ENCODE data around the gene ADAMTSL2.

Gene ADAMTSL2

DNA sequence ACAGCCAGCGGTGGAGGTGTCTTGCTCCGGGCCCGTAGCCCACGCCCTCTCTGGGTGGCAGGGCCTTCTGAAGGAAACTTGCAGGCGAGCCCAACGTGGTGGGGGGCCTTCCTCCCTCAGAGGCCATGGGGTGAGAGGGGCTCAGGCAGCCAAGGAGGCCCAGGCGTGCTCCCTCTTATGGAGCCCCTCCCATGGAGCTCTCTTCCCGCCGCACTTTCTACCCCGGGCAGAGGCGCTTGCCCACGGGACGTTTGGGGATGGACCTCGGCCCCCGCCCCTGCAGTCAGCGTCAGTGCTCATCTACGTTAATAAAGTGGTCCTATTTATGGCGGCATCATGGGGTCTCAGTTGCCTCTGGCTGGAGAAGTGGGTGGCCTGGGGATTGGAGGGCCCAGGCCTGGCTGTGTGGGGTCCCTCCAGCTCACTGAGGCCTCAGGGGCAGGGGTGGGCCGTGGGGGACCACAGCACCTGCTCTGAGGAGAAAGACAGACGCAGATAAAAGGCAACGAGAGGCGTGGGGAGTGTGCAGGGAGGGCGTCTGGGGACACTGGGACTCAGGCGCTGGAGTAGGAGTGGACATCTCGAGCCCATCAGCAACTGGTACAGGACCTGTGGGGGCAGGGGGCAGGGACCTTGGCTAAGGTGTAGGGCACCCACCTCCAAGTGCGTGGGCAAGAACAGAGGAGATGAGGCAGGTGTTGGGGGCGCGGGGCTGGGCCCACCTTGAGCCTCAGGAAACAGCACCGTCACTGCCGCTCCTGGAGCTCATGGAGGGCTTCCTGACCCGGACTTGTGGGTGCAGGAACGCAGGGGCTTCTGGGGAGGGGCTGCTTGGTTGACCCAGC lies 40.9 kb downstream of the ADAMTSL2 start:
- no peak for DNase-seq (ENCODE audit: low spot score)

DNA sequence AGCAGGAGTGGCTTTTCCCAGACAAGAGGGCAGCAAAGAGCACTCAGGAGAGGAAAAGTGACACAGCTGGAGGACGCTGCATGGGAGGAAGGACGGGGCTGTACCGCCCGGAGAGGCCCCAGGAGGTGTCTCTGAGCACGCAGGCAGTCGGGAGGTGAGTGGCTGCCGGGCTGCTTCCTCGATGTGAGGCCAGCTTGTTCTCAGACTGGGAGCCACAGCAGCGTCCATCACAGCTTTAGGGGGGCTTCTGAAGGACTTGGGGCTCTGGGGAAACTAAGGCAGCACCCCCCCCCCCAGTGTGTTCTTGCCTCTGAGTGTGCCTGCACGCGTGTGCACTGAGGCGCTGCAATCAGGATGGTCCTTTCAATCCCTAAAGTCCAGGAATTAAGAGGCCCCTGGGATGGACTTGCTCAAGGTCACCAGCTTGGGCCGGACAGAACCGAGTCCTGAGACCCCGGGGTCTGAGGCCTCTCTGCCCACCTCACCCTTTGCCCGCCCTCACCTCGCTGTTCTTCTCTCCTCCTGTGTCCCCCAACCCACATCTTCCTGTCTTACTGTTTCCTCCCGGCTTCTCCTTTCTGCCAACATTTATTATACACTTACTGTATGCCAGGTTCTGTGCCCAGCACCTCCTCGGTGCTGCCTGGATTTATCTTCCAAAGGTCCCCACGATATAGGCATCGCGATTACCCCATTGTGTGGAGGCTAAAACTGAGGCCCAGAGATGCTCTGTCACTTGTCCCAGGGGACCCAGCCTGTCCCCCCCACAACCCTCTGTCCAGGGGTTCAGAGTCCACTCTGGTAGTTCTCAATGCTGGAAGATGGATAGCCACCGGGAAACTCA lies 41.7 kb downstream of the ADAMTSL2 start:
- no peak for DNase-seq (ENCODE audit: low spot score)

- no peak for DNase-seq (ENCODE audit: low spot score)
These were observed 42.6 kb downstream of the ADAMTSL2 start for GRCh38 chr9:133576875-133577736.

DNA sequence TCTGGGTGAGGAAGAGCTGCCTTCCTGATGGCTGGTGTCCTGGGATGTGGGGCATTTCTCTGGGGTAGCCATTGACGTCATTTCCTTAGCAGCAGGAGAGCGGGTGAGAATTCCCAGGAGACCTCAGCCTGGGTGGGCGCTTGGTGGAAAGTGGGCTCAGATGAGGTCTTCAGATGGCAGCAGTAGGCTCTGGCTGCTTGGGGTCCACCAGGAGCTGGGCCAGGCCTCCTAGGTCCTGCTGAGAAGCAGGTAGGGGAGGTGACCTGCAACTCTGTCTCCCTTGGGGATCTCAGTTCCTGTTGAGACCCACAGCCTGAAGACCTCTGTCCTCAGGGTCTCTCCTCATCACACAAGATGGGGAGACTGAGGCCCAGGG lies 43.2 kb downstream of the ADAMTSL2 start:
- DNase-seq (ENCODE audit: low spot score), result no peak

DNA sequence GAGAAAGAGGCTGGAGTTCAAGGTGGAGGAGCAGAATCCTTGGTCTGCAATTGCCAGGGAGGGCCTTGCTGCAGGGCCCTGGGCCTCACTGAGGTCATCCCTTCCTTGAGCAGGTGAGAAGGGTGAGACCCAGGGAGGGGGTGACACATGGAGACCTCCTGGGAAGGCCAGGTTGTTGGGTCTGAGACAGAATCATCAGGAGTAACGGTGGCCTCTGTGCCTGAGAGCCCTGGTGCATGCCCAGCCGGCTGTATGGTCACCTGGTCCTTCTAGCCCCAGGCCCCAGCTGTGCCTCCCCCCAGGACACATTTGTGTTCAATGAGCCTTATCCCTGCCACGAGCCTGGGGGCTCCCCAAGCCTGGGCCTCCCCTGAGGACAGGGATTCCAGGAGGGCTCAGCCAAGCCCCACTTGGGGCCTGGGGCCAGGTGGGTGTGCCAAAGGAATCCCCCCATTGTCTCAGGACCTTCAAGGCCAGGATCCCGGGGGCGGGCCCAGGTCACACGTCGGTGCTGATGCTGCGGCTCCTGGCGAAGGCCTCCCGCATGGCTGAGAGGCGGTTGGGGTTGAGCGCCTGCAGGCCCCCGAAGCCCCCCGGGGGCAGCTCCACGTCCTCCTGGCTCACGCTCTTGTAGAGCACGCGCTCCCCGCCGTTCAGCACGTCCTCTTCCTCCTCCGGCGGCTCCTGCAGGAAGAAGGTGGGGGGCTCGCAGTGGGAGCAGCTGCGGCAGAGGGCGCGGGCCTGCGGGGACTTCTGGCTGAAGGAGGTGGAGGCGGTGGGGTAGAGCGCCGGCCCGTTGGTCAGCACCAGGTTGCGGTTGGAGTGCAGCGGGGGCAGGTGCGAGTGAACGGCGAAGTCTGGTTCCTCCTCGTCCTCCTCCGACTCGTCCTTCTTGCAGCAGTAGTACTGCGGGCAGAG lies 44.3 kb downstream of the ADAMTSL2 start:
- no peak for DNase-seq (ENCODE audit: low spot score)

- DNase-seq (ENCODE audit: low spot score), result no peak
These were observed 45.3 kb downstream of the ADAMTSL2 start for GRCh38 chr9:133579601-133580418.

GRCh38 chr9:133580419-133580738 lies 45.9 kb downstream of the ADAMTSL2 start:
- DNase-seq (ENCODE audit: low spot score), result peak; percentile 3

GRCh38 chr9:133581011-133581410 lies 46.5 kb downstream of the ADAMTSL2 start:
- no peak for DNase-seq (ENCODE audit: low spot score)

GRCh38 chr9:133581513-133582343 lies 47.2 kb downstream of the ADAMTSL2 start:
- no peak for DNase-seq (ENCODE audit: low spot score)

- DNase-seq (ENCODE audit: low spot score), result no peak
These were observed 48.1 kb downstream of the ADAMTSL2 start for GRCh38 chr9:133582501-133583045.

DNA sequence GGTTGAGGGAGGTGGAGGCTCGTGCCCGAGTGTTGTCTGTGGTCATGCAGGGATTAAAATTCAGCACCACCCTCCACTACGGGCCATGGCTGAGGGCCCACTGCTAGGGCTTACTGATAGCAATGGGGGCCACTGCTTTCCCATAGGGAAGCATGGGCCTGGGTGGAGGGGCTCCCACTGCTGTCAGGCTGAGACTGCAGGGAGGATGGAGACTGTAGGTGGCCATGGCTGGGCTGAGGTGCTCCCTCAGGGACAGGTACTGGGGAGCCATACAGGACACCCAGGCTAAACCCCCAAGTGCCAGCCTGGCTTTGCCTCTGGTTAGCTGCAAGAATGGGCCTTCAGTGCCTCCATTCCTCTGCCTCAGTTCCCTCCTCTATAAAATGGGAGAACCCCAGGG lies 48.6 kb downstream of the ADAMTSL2 start:
- no peak for DNase-seq (ENCODE audit: low spot score)

GRCh38 chr9:133583586-133583985 lies 49.1 kb downstream of the ADAMTSL2 start:
- no peak for DNase-seq (ENCODE audit: low spot score)

- DNase-seq (ENCODE audit: low spot score), result no peak
These were observed 49.7 kb downstream of the ADAMTSL2 start for GRCh38 chr9:133584167-133584558.

- DNase-seq (ENCODE audit: low spot score), result no peak
These were observed 50.3 kb downstream of the ADAMTSL2 start for GRCh38 chr9:133584559-133585476.

DNA sequence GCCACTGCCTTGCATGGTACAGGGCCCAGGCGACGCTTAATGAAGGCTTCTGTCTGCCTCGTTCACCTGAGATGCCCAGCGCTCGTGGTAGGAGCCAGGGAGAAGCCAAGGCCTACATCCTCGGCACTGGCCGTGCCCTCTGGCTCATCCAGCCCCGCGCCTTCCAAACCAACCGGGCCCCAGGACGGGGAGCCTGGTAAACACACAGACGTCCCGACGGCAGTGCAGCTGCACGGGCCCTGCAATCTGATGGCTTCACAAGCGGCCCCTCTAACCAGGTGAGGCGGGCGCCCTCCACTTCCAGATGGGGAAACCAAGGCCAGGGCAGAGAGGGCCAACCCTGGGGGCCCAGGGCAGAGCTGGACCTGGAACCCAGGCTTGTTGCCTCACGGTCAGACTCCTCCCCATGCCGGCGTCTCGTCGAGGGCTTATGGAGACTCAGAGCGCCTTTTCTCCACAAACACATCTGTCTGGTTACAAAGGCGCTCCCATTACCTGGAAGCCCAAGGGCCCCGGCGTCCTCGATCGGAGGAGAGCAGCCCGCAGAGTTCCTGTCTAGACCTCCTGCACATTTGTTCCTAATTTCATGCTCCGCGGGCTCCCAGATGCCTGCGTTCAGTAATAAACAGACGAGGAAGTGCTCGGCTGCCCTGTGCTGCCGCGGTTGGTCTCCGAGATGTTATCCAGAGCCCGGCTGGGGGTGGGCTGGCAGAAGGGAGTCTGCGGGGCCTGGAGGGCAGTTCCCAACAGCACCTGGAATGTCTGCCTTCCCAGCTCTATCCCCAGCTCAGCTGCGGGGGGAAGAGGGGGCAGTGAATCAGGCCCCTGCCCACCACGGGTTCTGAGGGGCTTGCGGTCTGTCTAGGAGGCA lies 51.2 kb downstream of the ADAMTSL2 start:
- no peak for DNase-seq (ENCODE audit: low spot score)

GRCh38 chr9:133587051-133587450 lies 52.5 kb downstream of the ADAMTSL2 start:
- DNase-seq (ENCODE audit: low spot score), result no peak

GRCh38 chr9:133587466-133587865 lies 53.0 kb downstream of the ADAMTSL2 start:
- DNase-seq (ENCODE audit: low spot score), result no peak
